NCI-H748 (cell line): ENCODE data around the gene GNA15.
A peak's percentile ranks its signal among the peaks of the same experiment; 100 is the strongest.

Source experiments
- DNase-seq: peaks from one replicate; lab custom pipeline; 2025; ENCODE audit not compliant: unreplicated experiment; lab: John Stamatoyannopoulos, UW

The GNA15 gene

GRCh38 chr19:3105641-3106508 lies 30.0 kb upstream of the GNA15 start:
- no peak for DNase-seq

- no peak for DNase-seq
Measured at GRCh38 chr19:3106509-3107141, 29.2 kb upstream of the GNA15 start.

- no peak for DNase-seq
Measured at GRCh38 chr19:3107658-3108057, 28.2 kb upstream of the GNA15 start.

- DNase-seq, result peak; percentile 48
Measured at GRCh38 chr19:3108775-3109174, 27.1 kb upstream of the GNA15 start.

- no peak for DNase-seq
Measured at GRCh38 chr19:3109491-3109890, 26.3 kb upstream of the GNA15 start.

- DNase-seq, result no peak
Measured at GRCh38 chr19:3110126-3110825, 25.6 kb upstream of the GNA15 start.

GRCh38 chr19:3111586-3112247 lies 24.1 kb upstream of the GNA15 start:
- DNase-seq, result no peak

- no peak for DNase-seq
Measured at GRCh38 chr19:3112375-3113099, 23.3 kb upstream of the GNA15 start.

GRCh38 chr19:3113100-3114017 lies 22.5 kb upstream of the GNA15 start:
- DNase-seq, result no peak

- no peak for DNase-seq
Measured at GRCh38 chr19:3114018-3114726, 21.7 kb upstream of the GNA15 start.

GRCh38 chr19:3114811-3115210 lies 21.0 kb upstream of the GNA15 start:
- DNase-seq, result no peak

- DNase-seq, result no peak
Measured at GRCh38 chr19:3115411-3115810, 20.4 kb upstream of the GNA15 start.

GRCh38 chr19:3115916-3116602 lies 19.8 kb upstream of the GNA15 start:
- DNase-seq, result no peak

GRCh38 chr19:3116621-3117020 lies 19.2 kb upstream of the GNA15 start:
- DNase-seq, result no peak

GRCh38 chr19:3117716-3118115 lies 18.1 kb upstream of the GNA15 start:
- no peak for DNase-seq

GRCh38 chr19:3118232-3119070 lies 17.4 kb upstream of the GNA15 start:
- DNase-seq, result no peak

- no peak for DNase-seq
Measured at GRCh38 chr19:3119071-3119595, 16.7 kb upstream of the GNA15 start.
